Raji (cell line): ENCODE results near the gene OR6B3.

Experiments used
- POLR2A ChIP-seq: IDR thresholded peaks from 2 replicates; pipeline ENCODE4 v1.6.1; 2011; ENCODE audit warnings: low read depth, low read length, control low read depth; ENCODE audit not compliant: insufficient read depth

OR6B3 gene

GRCh38 chr2:240055177-240055917 is 2.0 kb upstream of the OR6B3 start:
- no peak for TF ChIP-seq POLR2A

GRCh38 chr2:240052524-240052923 is 797 bp downstream of the OR6B3 start:
- no peak for TF ChIP-seq POLR2A

GRCh38 chr2:240051697-240052096 is 1.6 kb downstream of the OR6B3 start:
- no peak for TF ChIP-seq POLR2A

GRCh38 chr2:240050278-240050677 is 3.0 kb downstream of the OR6B3 start:
- TF ChIP-seq POLR2A = no peak

GRCh38 chr2:240048237-240048636 is 5.1 kb downstream of the OR6B3 start:
- no peak for TF ChIP-seq POLR2A

- no peak for TF ChIP-seq POLR2A
Observed at GRCh38 chr2:240045098-240045497, 8.2 kb downstream of the OR6B3 start.

GRCh38 chr2:240043279-240043989 is 9.9 kb downstream of the OR6B3 start:
- TF ChIP-seq POLR2A = no peak

- TF ChIP-seq POLR2A = no peak
Observed at GRCh38 chr2:240042740-240043139, 10.6 kb downstream of the OR6B3 start.

- no peak for TF ChIP-seq POLR2A
Observed at GRCh38 chr2:240041363-240041762, 12.0 kb downstream of the OR6B3 start.

- no peak for TF ChIP-seq POLR2A
Observed at GRCh38 chr2:240037358-240037757, 16.0 kb downstream of the OR6B3 start.

- no peak for TF ChIP-seq POLR2A
Observed at GRCh38 chr2:240033330-240033678, 20.0 kb downstream of the OR6B3 start.

- TF ChIP-seq POLR2A = no peak
Observed at GRCh38 chr2:240032406-240033329, 20.7 kb downstream of the OR6B3 start.

GRCh38 chr2:240030379-240031094 is 22.8 kb downstream of the OR6B3 start, which contains the start of gene OR6B2:
Gene OR6B2 (minus strand): TSS chr2:240030429. CDS start chr2:240030429, 0 bp downstream.
- TF ChIP-seq POLR2A = no peak

- no peak for TF ChIP-seq POLR2A
Observed at GRCh38 chr2:240024766-240025165, 28.6 kb downstream of the OR6B3 start.

GRCh38 chr2:240023792-240024191 is 29.5 kb downstream of the OR6B3 start:
- TF ChIP-seq POLR2A = no peak
